HCT116 (cell line): Measurements from ENCODE around the gene SETD1B. TPM values are rescaled to one million over a fixed set of nuclear protein-coding genes. Genes with fewer than 3 reads are reported as not detected.

Experiments
- ATAC-seq: fragments of 200-7000 bp; cut with Tn5 transposase; 2 replicates; pipeline ENCODE4 v1.9.1; 2020; ENCODE audit warnings: mild to moderate bottlenecking, moderate library complexity
- BruUV-seq: library from RNA; stranded (reverse); fragments of 400-500 nt; replicated peaks from 2 replicates; lab custom pipeline; 2021; lab: Mats Ljungman, UMichigan
- CTCF ChIA-PET: fragments of 300-600 bp; sonication (Branson Sonifier 250); formaldehyde crosslinking; loops from one replicate; lab custom pipeline; 2021; ENCODE audit warnings: antibody characterized with exemption; lab: Charles Lee
- POLR2A ChIA-PET: fragments of 300-600, 350-600 bp; sonication (Branson Sonifier 250); formaldehyde crosslinking; loops from one replicate; lab custom pipeline; 2021; ENCODE audit warnings: antibody characterized with exemption; lab: Charles Lee
- RAD21 ChIA-PET, 2 experiments: fragments of 300-600 bp; sonication (Branson Sonifier 250); formaldehyde crosslinking; loops; one replicate each; lab custom pipeline; 2023; ENCODE audit warnings: low total read pairs in 2 of 2; ENCODE audit not compliant: uncharacterized antibody in 2 of 2, unreplicated experiment in 2 of 2, low non-redundant PET in 1 of 2; lab: Charles Lee
- DNase-seq: peaks from one replicate; pipeline ENCODE4 v3.0.0-alpha.2; 2010; ENCODE audit warnings: low read depth, low spot score
- H2AFZ ChIP-seq: fragments of 200-600 bp; shearing (Covaris generic), sonication (generic); 2 replicates; pipeline ENCODE4 v1.6.1; 2017; ENCODE audit warnings: low read depth, mixed run types, mixed read lengths, antibody characterized with exemption, low read length; ENCODE audit not compliant: poor library complexity, severe bottlenecking
- H3K27ac ChIP-seq: 2 replicates; pipeline ENCODE4 v1.5.1; 2012; ENCODE audit warnings: low read depth, low read length
- H3K27me3 ChIP-seq: fragments of 200-600 bp; sonication (generic); 2 replicates; pipeline ENCODE4 v1.6.1; 2016; ENCODE audit warnings: mixed run types, low read length, mixed read lengths; ENCODE audit not compliant: insufficient read depth
- H3K36me3 ChIP-seq, 2 experiments: fragments of 200-500 bp in 1 of 2; fragments of 200-600 bp in 1 of 2; sonication (Bioruptor generic) in 1 of 2; sonication (generic) in 1 of 2; 2 replicates each; pipeline versions ENCODE4 v1.5.1 to v1.6.1; 2014 to 2016; ENCODE audit warnings: low read length in 2 of 2, inconsistent platforms in 1 of 2, mixed read lengths in 1 of 2, mixed run types in 1 of 2; ENCODE audit not compliant: insufficient read depth in 2 of 2, control insufficient read depth in 1 of 2
- H3K4me1 ChIP-seq, 2 experiments: fragments of 200-600 bp in 1 of 2; sonication (generic) in 1 of 2; 2 replicates each; pipeline versions ENCODE4 v1.5.1 to v1.6.1; 2012 to 2017; ENCODE audit warnings: low read length in 2 of 2, inconsistent platforms in 1 of 2, mild to moderate bottlenecking in 1 of 2, mixed read lengths in 1 of 2, mixed run types in 1 of 2, moderate library complexity in 1 of 2; ENCODE audit not compliant: insufficient read depth in 2 of 2, control insufficient read depth in 1 of 2
- H3K4me2 ChIP-seq: fragments of 200-600 bp; sonication (generic); 2 replicates; pipeline ENCODE4 v1.6.1; 2017; ENCODE audit warnings: mixed run types, low read length, mixed read lengths
- H3K4me3 ChIP-seq, 2 experiments: fragments of 200-600 bp in 1 of 2; sonication (generic) in 1 of 2; replicated peaks in 1 of 2; 2 replicates each; pipeline ENCODE4 v1.5.1; 2011 to 2016; ENCODE audit warnings: low read length in 2 of 2, control low read depth in 1 of 2, low read depth in 1 of 2, mild to moderate bottlenecking in 1 of 2, mixed read lengths in 1 of 2, mixed run types in 1 of 2
- H3K79me2 ChIP-seq: fragments of 200-600 bp; sonication (generic); 2 replicates; pipeline ENCODE4 v1.6.1; 2017; ENCODE audit warnings: mild to moderate bottlenecking, mixed run types, low read length, moderate library complexity, mixed read lengths; ENCODE audit not compliant: insufficient read depth
- H3K9ac ChIP-seq: fragments of 200-600 bp; sonication (generic); 2 replicates; pipeline ENCODE4 v1.6.1; 2016; ENCODE audit warnings: low read length, mixed read lengths
- H3K9me2 ChIP-seq: fragments of 200-600 bp; sonication (generic), shearing (Covaris generic); 2 replicates; pipeline ENCODE4 v1.6.1; 2017; ENCODE audit warnings: mixed run types, mild to moderate bottlenecking, moderate library complexity; ENCODE audit not compliant: insufficient read depth
- H3K9me3 ChIP-seq, 2 experiments: fragments of 200-500 bp in 1 of 2; fragments of 200-600 bp in 1 of 2; sonication (Bioruptor generic) in 1 of 2; sonication (generic) in 1 of 2; 2 replicates each; pipeline ENCODE4 v1.6.1; 2014 to 2017; ENCODE audit warnings: low read length in 2 of 2, mixed read lengths in 2 of 2, inconsistent platforms in 1 of 2, low read depth in 1 of 2, mild to moderate bottlenecking in 1 of 2, mixed run types in 1 of 2, moderate library complexity in 1 of 2; ENCODE audit not compliant: control insufficient read depth in 1 of 2, insufficient read depth in 1 of 2
- H4K20me1 ChIP-seq: fragments of 200-600 bp; sonication (generic), shearing (Covaris generic); 2 replicates; pipeline ENCODE4 v1.6.1; 2017; ENCODE audit warnings: mixed run types, mild to moderate bottlenecking, moderate library complexity; ENCODE audit not compliant: insufficient read depth
- CEBPB ChIP-seq: IDR thresholded peaks from 2 replicates; pipeline ENCODE4 v1.6.1; 2012; ENCODE audit warnings: low read depth
- EGR1 ChIP-seq: IDR thresholded peaks from 2 replicates; pipeline ENCODE4 v1.6.1; 2012; ENCODE audit warnings: low read depth
- ELF1 ChIP-seq: IDR thresholded peaks from 2 replicates; pipeline ENCODE4 v1.6.1; 2012; ENCODE audit warnings: low read depth, borderline replicate concordance
- EZH2 ChIP-seq: fragments of 200-600 bp; sonication (generic); IDR thresholded peaks from 2 replicates; pipeline ENCODE4 v1.6.1; 2017; ENCODE audit warnings: antibody characterized with exemption, mixed run types
- JUND ChIP-seq: IDR thresholded peaks from 2 replicates; pipeline ENCODE4 v1.6.1; 2012
- SIN3A ChIP-seq: IDR thresholded peaks from 2 replicates; pipeline ENCODE4 v1.6.1; 2012; ENCODE audit warnings: low read depth
- SP1 ChIP-seq: IDR thresholded peaks from 2 replicates; pipeline ENCODE4 v1.6.1; 2012; ENCODE audit warnings: low read depth
- SRF ChIP-seq: IDR thresholded peaks from 2 replicates; pipeline ENCODE4 v1.6.1; 2012; ENCODE audit warnings: low read depth
- TCF7L2 ChIP-seq: IDR thresholded peaks from 2 replicates; pipeline ENCODE4 v1.7.0; 2011; ENCODE audit warnings: borderline replicate concordance, inconsistent platforms; ENCODE audit not compliant: insufficient read depth, insufficient read length; ENCODE audit errors: extremely low read depth
- ZFX ChIP-seq: fragments of 450-650 bp; IDR thresholded peaks from 2 replicates; pipeline ENCODE4 v1.6.1; 2017
- ZNF274 ChIP-seq: fragments of 200-500 bp; sonication (Bioruptor generic); IDR thresholded peaks from 2 replicates; pipeline ENCODE4 v1.6.1; 2014; ENCODE audit warnings: mild to moderate bottlenecking, low read depth, low read length, inconsistent platforms
- intact Hi-C: fragments of 100-400 bp; cut with micrococcal nuclease; formaldehyde crosslinking; loops from 2 replicates; pipeline ENCODE4 v1.10.0; 2022
- total RNA-seq: library from RNA; stranded (reverse); gene quantifications from one replicate; pipeline ENCODE4 v1.2.1, GENCODE V29; 2021; ENCODE audit not compliant: unreplicated experiment
- TF ChIP-seq, protein P1 (sequence below): IDR thresholded peaks from 2 replicates; pipeline ENCODE4 v1.6.1; 2012
- TF ChIP-seq, protein P2 (sequence below): IDR thresholded peaks from 2 replicates; pipeline ENCODE4 v1.6.1; 2012

SETD1B gene
- total RNA-seq, 1 experiment from 2014 or later = 17.5 TPM

DNA sequence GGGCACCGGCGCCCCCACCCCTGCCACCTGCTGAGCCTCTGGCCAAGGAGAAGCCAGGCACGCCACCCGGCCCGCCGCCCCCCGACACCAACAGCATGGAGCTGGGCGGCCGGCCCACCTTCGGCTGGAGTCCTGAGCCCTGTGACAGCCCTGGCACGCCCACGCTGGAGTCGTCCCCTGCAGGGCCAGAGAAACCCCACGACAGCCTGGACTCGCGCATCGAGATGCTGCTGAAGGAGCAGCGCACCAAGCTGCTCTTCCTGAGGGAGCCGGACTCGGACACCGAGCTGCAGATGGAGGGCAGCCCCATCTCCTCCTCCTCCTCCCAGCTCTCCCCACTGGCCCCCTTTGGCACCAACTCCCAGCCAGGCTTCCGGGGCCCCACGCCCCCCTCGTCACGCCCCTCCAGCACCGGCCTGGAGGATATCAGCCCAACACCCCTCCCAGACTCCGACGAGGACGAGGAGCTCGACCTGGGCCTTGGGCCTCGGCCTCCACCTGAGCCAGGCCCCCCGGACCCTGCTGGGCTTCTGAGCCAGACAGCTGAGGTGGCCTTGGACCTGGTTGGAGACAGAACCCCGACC lies 6.5 kb downstream of the SETD1B start:
- Histone ChIP-seq H3K79me2 (peaks cover 86% of the 10 kb centered on the region), H4K20me1 (no peaks in the 10 kb centered on the region), H3K27me3 (no peaks in the 10 kb centered on the region), H3K9me2 (no peaks in the 10 kb centered on the region), H3K27ac (peak overlapping the region; percentile 45; the same call in 1 of the 2 replicates), H3K4me3 (no peak overlapping the region), H3K9me3 (no peaks in the 10 kb centered on the region), H3K36me3 (peaks cover 20 to 37% of the 10 kb centered on the region in 2 experiments; a peak in 3 of 4 replicates), H3K9ac (no peak overlapping the region), H3K4me2 (no peak overlapping the region), H2AFZ (no peak overlapping the region), H3K4me1 (peaks cover 11 to 40% of the 10 kb centered on the region in 2 experiments)
- intact Hi-C loops = no loop called here
- ChIA-PET RAD21 (interaction anchor here in 1 of 2 experiments (0.9 kb wide), 1 partner anchor 25 kb away, joined by 3 read pairs; no protein-coding TSS in a partner anchor), POLR2A (interaction anchor here (0.6 to 3.5 kb wide), 2 partner anchors 15 to 25 kb away, joined by 3 to 26 read pairs; partner anchors contain the start of gene RHOF), CTCF (interaction anchor here (0.6 to 3.3 kb wide), 3 partner anchors 8 to 494 kb away, joined by 4 to 149 read pairs (median 26); partner anchors contain the start of genes RHOF and SETD1B)
- no peak for ATAC-seq
- no peak for DNase-seq
- no TSS peak for BruUV-seq
- TF ChIP-seq JUND (no peak), SP1 (no peak), EGR1 (no peak), CEBPB (no peak), ZFX (no peak), TCF7L2 (no peak), SRF (no peak), ZNF274 (no peak), EZH2 (no peak), ELF1 (no peak), SIN3A (no peak)
- TF ChIP-seq, protein P1, sequence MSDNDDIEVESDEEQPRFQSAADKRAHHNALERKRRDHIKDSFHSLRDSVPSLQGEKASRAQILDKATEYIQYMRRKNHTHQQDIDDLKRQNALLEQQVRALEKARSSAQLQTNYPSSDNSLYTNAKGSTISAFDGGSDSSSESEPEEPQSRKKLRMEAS = no peak
- TF ChIP-seq, protein P2, sequence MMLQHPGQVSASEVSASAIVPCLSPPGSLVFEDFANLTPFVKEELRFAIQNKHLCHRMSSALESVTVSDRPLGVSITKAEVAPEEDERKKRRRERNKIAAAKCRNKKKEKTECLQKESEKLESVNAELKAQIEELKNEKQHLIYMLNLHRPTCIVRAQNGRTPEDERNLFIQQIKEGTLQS = no peak
